ENCODE measurements around the gene PCGF3.

DNA sequence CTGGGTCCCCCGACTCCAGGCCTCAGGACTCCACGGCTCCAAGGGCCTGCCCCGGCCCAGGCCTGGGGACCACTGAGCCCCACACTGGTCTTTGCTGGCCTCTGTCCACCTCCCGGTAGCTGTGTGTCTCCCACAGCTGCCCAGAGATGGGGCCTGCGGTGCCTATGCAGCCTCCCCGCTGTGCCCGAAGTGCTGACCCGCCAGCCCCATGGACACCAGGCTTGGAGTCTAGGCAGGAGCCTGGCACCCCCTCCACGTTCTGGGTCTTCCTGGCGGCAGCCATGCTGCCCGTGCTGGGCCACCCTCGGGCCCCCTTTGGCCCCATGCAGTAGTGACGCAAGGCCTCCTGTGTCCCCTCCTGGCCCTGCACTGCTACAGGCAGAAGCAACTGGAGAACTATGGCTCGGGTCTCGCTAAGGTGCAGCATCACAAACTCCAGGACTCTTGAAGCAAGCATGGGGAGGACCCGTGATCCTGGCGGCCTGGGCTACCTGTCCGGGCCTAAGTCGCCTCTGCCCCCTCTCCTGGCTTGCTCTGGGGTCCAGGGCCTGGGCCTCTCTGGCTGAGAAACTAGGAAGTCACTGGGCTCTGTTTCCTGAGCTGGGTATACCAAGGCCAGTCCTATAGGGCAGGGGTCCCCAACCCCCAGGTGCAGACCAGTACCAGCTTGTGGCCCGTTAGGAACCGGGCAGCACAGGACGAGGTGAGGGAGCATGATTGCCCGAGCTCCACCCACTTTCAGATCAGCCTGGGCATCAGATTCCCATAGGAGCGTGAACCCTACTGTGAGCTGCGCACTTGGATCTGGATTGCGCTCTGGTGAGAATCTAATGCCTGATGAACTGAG, 30.4 kb upstream of the PCGF3 start:
- TF ChIP-seq CTCF (IDR thresholded peaks at IDR 0.05) (no peak), POLR2A (IDR thresholded peaks at IDR 0.05) (no peak)

Data from right lobe of liver (tissue), 4 donors.